GM08714 (cell line): ENCODE results near the gene NIT1.

Experiments used
- H3K4me3 ChIP-seq: fragments of 200-500 bp; sonication (Bioruptor generic); 2 replicates; pipeline ENCODE4 v1.5.1; 2014; ENCODE audit warnings: mild to moderate bottlenecking, low read length, inconsistent platforms
- ZNF274 ChIP-seq: IDR thresholded peaks from 2 replicates; pipeline ENCODE4 v1.6.1; 2012; ENCODE audit warnings: mild to moderate bottlenecking, low read depth, low read length

The NIT1 gene

DNA sequence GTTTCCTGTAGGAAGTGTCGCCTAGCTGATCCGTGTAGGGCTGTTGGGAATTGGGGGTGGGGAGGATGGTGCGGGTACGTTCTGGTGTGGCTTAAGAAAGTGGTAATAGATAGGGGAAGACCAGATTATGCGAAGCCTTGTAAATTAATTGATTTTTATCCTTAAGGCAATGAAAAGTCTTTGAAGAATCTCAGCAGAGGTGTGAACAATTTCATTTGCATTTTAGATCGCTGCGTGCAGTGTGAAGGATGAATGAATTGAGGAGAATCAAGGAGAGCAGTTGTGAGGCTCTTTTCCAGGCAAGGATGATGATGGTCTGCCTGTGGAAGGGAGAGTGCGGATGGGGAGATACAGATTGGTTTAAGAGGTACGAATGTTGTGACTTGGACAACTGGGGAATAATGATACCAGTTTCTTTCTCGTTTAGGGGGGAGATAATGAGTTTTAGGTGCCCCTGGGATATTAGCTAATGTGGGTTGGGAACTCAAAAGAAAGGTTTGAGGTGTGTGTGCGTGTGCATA is 15.4 kb downstream of the NIT1 start:
- H3K4me3 ChIP-seq: peak overlapping the region; percentile 96
- no peak for TF ChIP-seq ZNF274

DNA sequence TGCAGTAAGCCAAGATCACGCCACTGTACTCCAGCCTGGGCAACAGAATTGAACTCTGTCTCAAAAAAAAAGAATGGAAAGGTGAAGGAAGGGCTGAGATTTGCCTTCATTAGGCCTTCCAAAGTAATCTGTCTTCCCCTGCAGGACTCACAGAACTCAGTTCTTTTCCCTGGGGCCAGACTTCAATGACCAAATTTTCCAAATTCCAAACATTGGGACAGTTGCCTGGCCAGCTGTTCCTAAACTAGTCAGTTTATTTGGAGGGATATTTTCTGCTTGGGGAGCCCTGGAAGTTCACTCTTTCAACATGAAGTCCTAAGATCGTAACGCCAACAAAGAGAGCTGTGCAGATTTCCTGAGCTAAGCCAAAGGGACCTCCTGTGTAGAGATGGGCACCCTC is 20.0 kb downstream of the NIT1 start:
- no peak for TF ChIP-seq ZNF274
- no peak overlapping the region for H3K4me3 ChIP-seq

- no peak overlapping the region for H3K4me3 ChIP-seq
- TF ChIP-seq ZNF274: no peak
These were observed 20.5 kb downstream of the NIT1 start for GRCh38 chr1:161138431-161138830.

- H3K4me3 ChIP-seq: no peak overlapping the region
- TF ChIP-seq ZNF274: no peak
These were observed 21.9 kb downstream of the NIT1 start for GRCh38 chr1:161139766-161140165.

DNA sequence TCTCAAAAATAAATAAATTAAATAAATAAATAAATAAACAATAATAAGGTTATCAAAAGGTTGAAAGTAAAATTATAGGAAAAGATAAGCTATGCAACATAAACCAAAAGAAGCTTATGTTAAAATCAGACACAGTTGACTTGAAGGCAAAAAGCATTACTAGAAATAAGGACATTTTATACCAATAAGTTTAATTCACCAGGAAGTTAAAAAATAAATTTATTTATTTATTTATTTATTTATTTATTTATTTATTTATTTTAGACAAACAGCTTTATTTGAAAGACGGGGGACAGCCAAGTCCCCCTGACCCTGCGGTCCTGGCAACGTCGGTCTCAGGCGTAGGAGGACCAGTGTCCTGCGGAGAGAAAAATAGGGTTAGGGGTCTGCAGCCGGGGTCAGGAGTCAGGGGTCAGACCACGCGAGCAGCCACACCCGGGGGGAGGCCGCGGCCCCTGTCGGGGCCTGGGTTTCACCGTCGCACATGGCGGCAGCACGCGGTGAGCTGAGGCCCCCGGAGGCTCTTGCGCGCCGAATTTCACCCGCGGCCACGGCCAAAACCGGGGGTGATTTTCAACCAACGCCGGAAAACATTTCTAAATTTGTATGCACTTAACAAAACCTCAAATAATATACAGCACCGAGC is 23.0 kb downstream of the NIT1 start:
- TF ChIP-seq ZNF274: no peak
- H3K4me3 ChIP-seq: no peak overlapping the region

DNA sequence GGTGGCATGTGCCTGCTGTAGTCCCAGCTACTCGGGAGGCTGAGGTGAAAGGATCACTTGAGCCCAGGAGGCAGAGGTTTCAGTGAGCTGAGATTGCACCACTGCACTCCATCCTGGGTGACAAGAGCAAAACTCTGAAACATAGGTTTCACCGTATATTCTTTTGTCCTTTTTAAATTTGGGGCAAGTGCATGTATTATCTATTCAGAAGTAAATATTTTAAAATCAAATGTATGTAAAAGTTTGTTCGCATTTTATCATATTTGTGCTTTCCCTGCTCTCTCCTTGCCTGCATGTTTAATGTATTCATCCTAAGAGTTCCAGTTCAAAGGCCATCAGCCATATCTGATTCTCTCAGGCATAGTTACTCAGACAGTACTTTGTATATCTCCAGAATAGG is 27.9 kb downstream of the NIT1 start:
- TF ChIP-seq ZNF274: no peak
- no peak overlapping the region for H3K4me3 ChIP-seq

GRCh38 chr1:161153176-161153575 is 35.3 kb downstream of the NIT1 start:
- peak overlapping the region; percentile 84 for H3K4me3 ChIP-seq

GRCh38 chr1:161153682-161154337 is 35.9 kb downstream of the NIT1 start, which contains the start of gene UFC1:
TSS of gene UFC1 (plus strand) at chr1:161153978. CDS start at chr1:161153998, 20 bp downstream.
- no peak for TF ChIP-seq ZNF274
- peak within 1 kb of the TSS; percentile 84 for H3K4me3 ChIP-seq

More at GRCh38 chr1:161153176-161153575, 35.3 kb downstream of the NIT1 start:
- TF ChIP-seq ZNF274: no peak

DNA sequence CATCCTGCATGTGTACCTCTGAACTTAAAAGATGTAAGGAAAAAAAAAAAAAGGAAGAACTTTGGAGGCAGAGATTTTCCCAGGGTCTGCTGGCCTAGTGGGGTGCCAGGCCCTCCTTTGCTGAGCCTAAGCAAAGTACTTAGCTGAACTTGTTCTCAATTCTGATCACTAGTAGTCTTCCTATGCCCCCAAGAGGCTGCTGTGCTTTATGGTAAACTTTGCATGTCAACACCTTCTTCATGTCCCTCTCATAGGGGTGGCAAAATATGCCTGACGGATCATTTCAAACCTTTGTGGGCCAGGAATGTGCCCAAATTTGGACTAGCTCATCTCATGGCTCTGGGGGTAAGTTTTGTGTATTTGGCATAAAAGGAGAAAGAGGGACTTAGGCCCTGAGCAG is 40.0 kb downstream of the NIT1 start:
- no peak for TF ChIP-seq ZNF274
- no peak overlapping the region for H3K4me3 ChIP-seq

- TF ChIP-seq ZNF274: no peak
- H3K4me3 ChIP-seq: no peak overlapping the region; the same call in 1 of the 2 replicates
These were observed 40.6 kb downstream of the NIT1 start for GRCh38 chr1:161158316-161159010.

DNA sequence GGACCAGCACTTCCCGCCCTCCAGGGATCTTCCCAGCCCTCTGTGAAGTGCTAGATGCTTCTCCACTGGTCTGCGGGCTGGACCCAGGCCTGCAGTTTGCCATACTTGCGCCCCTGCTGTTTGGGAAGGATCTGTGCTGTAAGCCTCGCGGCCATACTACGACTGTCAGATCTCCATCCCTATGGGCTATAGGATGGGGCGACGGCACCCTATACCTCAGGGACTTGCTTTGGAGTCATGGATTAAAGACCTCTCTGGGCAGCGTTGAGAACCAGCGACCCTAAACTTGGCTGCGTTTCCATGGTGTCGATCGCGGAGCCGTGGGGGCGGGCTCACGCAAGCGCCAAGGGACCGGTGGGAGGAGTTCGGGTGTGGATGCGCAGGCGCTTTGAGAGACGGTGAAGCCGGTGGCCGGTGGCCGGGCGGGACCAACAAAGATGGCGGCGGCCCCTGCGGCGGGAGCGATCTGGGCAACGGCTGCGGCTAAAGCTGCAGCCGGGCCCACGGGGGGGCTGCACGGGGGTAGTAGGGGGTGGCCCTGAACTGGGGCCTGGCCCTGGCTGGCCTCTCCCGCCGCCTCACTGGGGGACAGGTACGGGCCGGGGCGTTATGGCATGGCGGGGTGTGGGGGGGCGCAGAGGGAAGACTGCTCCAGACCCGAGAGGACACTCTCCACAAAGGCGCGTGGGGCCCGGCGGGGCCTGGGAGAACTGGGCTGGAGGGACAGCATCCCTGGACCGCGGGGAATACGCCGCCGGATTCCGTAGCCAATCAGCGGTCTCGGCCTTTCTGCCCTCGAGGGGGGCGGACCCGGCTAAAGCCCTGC is 41.4 kb downstream of the NIT1 start, which contains the start of gene USP21:
TSS of gene USP21 (plus strand) at position 414 of the 826 bp plus-strand sequence. CDS start 1,141 bp downstream, outside the sequence.
- TF ChIP-seq ZNF274: no peak

DNA sequence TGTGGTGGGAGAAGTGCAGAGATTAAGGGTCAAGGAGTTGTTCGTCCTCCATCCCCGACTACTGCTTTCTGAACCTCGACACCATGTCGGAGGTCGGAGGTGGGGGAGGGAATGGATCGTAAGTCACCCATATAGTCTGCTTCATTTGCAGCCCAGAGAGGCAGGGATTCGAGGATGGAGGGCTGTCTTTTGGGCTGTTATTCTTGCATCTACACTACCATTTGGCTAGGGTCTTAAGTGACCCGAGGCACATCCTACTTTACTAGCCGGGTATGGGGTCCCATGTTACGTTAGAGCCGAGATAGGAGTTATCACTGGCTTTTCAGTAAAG is 42.0 kb downstream of the NIT1 start:
- peak overlapping the region; percentile 71 for H3K4me3 ChIP-seq
- no peak for TF ChIP-seq ZNF274

More for the DNA sequence above, 41.4 kb downstream of the NIT1 start, which contains the start of gene USP21:
- peak within 1 kb of the TSS; percentile 71 for H3K4me3 ChIP-seq

- no peak overlapping the region for H3K4me3 ChIP-seq
- no peak for TF ChIP-seq ZNF274
These were observed 42.8 kb downstream of the NIT1 start for GRCh38 chr1:161160671-161161145.

DNA sequence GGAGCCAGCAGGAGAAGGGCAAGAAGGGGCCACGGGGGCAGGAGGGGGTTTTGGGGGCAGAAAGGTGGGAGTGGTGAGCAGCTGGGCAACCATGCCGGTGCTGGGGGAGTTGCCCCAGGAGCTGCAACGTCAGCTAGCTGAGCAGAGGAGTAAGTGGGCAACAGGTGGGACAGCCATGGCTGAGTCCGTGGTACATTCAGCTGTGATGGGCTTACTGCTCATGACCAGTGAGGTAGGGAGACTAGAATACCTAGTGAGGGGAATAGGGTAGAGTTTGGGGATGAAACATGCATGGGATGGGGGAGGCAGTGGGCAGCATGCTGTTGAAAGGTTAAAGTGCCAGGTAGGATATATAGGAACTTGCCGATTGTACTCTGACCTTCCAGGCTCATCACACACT is 43.7 kb downstream of the NIT1 start:
- no peak for TF ChIP-seq ZNF274
- no peak overlapping the region for H3K4me3 ChIP-seq
